ENCODE measurements around the gene OR5A1. TPM values are rescaled to one million over a fixed set of nuclear protein-coding genes. Genes with fewer than 3 reads are reported as not detected.
A peak's percentile ranks its signal among the peaks of the same experiment; 100 is the strongest.

OR5A1 gene
- total and polyA plus RNA-seq, 2 experiments from 2014 or later: not detected

DNA sequence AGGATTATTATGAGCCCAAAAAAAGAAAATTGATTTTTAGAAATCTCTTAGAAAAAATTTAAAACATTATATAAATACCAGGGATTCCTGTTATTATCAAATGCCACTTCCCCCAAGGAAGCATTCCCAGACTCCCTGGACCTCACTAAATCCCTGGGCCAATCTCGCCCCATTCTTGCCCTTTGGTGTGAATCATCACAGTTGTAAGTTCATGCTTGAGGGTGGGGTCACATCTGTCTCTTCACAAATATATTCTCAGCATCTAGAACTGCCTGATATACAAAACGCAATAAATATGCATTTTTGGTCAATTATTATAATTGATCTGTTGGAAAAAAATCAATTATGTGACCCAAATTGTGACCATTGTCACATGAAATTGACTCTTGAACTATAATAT lies 12.2 kb downstream of the OR5A1 start:
- Histone ChIP-seq H3K4me3 (no peak overlapping the region), H3K9me3 (ENCODE audit: low read depth) (no peaks in the 10 kb centered on the region), H3K36me3 (no peaks in the 10 kb centered on the region), H3K4me1 (ENCODE audit: low read depth) (no peaks in the 10 kb centered on the region), H3K27me3 (no peaks in the 10 kb centered on the region), H3K27ac (no peak overlapping the region)
- DNase-seq (ENCODE audit: low read depth in 1 of 2, low spot score in 1 of 2): no peak
- TF ChIP-seq, protein P1, sequence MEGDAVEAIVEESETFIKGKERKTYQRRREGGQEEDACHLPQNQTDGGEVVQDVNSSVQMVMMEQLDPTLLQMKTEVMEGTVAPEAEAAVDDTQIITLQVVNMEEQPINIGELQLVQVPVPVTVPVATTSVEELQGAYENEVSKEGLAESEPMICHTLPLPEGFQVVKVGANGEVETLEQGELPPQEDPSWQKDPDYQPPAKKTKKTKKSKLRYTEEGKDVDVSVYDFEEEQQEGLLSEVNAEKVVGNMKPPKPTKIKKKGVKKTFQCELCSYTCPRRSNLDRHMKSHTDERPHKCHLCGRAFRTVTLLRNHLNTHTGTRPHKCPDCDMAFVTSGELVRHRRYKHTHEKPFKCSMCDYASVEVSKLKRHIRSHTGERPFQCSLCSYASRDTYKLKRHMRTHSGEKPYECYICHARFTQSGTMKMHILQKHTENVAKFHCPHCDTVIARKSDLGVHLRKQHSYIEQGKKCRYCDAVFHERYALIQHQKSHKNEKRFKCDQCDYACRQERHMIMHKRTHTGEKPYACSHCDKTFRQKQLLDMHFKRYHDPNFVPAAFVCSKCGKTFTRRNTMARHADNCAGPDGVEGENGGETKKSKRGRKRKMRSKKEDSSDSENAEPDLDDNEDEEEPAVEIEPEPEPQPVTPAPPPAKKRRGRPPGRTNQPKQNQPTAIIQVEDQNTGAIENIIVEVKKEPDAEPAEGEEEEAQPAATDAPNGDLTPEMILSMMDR (IDR thresholded peaks at IDR 0.05; ENCODE audit: low read depth, low read length): no peak

DNA sequence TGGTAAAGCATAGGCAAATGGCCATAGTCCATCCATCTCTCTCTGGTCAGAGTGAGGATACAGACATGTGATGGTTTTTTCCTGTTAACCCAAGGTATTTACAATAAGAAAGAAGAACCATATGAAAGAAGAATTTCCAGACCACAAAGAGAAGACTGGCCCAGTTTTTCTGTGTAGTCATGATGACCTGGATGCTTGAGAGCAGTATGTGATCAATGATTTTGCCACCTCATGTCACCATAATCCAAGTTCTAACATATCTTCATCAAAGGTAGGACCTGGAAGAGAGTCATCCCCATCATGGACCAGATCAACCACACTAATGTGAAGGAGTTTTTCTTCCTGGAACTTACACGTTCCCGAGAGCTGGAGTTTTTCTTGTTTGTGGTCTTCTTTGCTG lies 20.4 kb downstream of the OR5A1 start, which contains the start of gene OR4D6:
TSS of gene OR4D6 (plus strand) at position 301 of the 400 bp plus-strand sequence. CDS start at position 301, 0 bp downstream.
- Histone ChIP-seq H3K4me1 (ENCODE audit: low read depth) (no peaks in the 10 kb centered on the region), H3K27me3 (no peaks in the 10 kb centered on the region), H3K36me3 (no peaks in the 10 kb centered on the region), H3K4me3 (no peak within 1 kb of the TSS), H3K27ac (no peak within 1 kb of the TSS), H3K9me3 (ENCODE audit: low read depth) (no peaks in the 10 kb centered on the region)
- DNase-seq (ENCODE audit: low read depth in 1 of 2, low spot score in 1 of 2): no peak
- TF ChIP-seq, protein P1 (IDR thresholded peaks at IDR 0.05; ENCODE audit: low read depth, low read length): no peak

DNA sequence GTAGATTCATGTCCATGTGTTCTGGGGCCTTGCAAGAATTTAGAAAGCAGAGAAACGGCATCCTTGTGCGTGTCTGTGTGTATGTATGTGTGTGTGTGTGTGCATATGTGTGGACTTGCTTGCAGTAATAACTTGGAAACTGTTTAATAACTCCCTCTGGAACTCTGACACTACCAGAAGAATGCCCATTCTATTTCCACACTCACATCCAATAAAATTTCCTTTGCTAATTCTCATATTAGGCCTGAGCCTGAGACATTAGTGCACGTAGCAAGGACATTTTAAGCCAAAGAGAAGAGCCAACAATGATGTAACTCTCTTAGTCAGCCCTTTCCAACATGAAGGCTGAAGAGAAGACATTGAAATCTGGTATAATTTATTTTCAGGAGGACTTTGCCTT lies 23.6 kb downstream of the OR5A1 start:
- H3K4me1 ChIP-seq (ENCODE audit: low read depth): no peaks in the 10 kb centered on the region
- H3K4me3 ChIP-seq: no peak overlapping the region
- H3K36me3 ChIP-seq: no peaks in the 10 kb centered on the region
- TF ChIP-seq, protein P1 (IDR thresholded peaks at IDR 0.05; ENCODE audit: low read depth, low read length): no peak
- H3K9me3 ChIP-seq (ENCODE audit: low read depth): no peaks in the 10 kb centered on the region
- DNase-seq (ENCODE audit: low read depth in 1 of 2, low spot score in 1 of 2): no peak
- H3K27ac ChIP-seq: no peak overlapping the region
- no peaks in the 10 kb centered on the region for H3K27me3 ChIP-seq

DNA sequence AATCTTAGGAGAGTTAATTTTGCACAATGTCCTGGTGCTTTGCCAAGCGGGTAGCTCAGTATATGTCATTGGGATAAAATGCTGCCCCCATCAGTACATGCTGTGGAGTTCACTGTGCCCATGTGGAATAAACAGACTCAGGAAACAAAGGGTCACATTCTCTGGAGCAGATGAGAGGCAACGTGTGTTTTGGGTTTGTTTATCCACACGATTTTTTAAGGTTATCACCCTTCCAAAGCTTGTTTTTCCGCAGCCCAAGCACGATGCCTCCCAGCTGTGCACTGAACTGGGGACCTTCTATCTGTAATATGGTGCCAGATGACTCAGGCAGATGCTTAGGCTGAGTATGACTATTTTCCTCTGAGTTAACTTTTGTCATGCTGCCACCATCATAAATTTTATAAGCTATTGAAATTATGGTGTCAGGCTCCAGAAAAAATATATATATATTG lies 26.9 kb downstream of the OR5A1 start:
- no peak overlapping the region for H3K4me3 ChIP-seq
- H3K9me3 ChIP-seq (ENCODE audit: low read depth): no peaks in the 10 kb centered on the region
- no peak overlapping the region for H3K27ac ChIP-seq
- H3K27me3 ChIP-seq: no peaks in the 10 kb centered on the region
- TF ChIP-seq, protein P1 (IDR thresholded peaks at IDR 0.05; ENCODE audit: low read depth, low read length): no peak
- peak in 1 of 2 donors; percentile 17 for DNase-seq (ENCODE audit: low read depth in 1 of 2, low spot score in 1 of 2)
- no peaks in the 10 kb centered on the region for H3K36me3 ChIP-seq
- H3K4me1 ChIP-seq (ENCODE audit: low read depth): no peaks in the 10 kb centered on the region

DNA sequence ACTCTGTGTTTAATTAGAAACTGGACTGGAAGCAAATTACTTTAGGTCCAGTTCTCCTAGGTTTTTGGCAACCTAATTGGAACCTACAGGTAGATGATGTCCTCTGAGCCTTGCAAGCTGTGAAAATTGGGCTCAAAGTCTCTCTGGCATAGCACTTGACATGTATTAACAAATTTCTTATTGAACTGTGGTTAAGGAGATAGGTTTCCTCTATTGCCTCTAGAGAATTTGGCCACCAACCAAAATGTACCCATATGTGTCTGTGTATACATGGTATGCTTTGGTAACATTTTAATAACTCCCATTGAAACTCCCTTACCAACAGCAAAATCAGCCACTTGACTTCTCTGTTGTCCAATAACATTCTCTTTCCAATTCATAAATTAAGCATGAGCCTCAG lies 36.7 kb downstream of the OR5A1 start, which contains the start of gene OR4D10:
TSS of gene OR4D10 (plus strand) at position 301 of the 400 bp plus-strand sequence. CDS start 4,115 bp downstream, outside the sequence.
- Histone ChIP-seq H3K9me3 (ENCODE audit: low read depth) (no peaks in the 10 kb centered on the region), H3K36me3 (no peaks in the 10 kb centered on the region), H3K27me3 (no peaks in the 10 kb centered on the region), H3K4me1 (ENCODE audit: low read depth) (no peaks in the 10 kb centered on the region), H3K4me3 (no peak within 1 kb of the TSS), H3K27ac (no peak within 1 kb of the TSS)
- TF ChIP-seq, protein P1 (IDR thresholded peaks at IDR 0.05; ENCODE audit: low read depth, low read length): no peak
- DNase-seq (ENCODE audit: low read depth in 1 of 2, low spot score in 1 of 2): no peak
